22Rv1 (cell line): ENCODE data around the gene KIF3B.
A peak's percentile ranks its signal among the peaks of the same experiment; 100 is the strongest.
"Not testable (repeated sequence)": the region's sequence is repeated elsewhere in the genome, so short reads cannot be mapped to it uniquely, and the experiment has no call there.

ENCODE experiments used
- H3K27ac ChIP-seq: fragments of 450-650 bp; 2 replicates; pipeline ENCODE4 v1.5.1; 2017
- ZFX ChIP-seq: fragments of 450-650 bp; IDR thresholded peaks from 2 replicates; pipeline ENCODE4 v1.6.1; 2017; ENCODE audit warnings: antibody characterized with exemption, borderline replicate concordance
- TF ChIP-seq, protein P1 (sequence below): fragments of 450-650 bp; IDR thresholded peaks from 2 replicates; pipeline ENCODE4 v1.5.1; 2017; ENCODE audit warnings: mild to moderate bottlenecking

KIF3B gene

DNA sequence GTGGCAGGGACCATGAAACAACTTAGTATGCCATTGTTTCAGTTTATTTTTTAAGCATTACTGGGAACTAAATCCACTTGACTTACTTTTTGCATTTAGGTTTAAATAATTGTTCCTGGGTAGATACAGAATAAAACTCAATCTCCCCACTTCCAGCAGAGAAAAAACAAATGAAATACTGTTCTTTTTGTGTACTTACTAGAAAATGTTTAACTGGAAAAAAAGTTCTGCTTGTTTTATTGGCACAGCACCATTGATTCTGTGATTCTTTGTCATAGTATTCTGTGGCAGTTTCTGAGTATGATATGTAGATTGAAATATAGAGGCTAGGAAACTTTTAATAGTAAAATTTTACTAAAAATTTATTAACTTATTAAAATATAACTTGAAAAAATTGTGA is 90.9 kb downstream of the KIF3B start:
- H3K27ac ChIP-seq: peak overlapping the region; percentile 47
- TF ChIP-seq ZFX: no peak
- TF ChIP-seq, protein P1, sequence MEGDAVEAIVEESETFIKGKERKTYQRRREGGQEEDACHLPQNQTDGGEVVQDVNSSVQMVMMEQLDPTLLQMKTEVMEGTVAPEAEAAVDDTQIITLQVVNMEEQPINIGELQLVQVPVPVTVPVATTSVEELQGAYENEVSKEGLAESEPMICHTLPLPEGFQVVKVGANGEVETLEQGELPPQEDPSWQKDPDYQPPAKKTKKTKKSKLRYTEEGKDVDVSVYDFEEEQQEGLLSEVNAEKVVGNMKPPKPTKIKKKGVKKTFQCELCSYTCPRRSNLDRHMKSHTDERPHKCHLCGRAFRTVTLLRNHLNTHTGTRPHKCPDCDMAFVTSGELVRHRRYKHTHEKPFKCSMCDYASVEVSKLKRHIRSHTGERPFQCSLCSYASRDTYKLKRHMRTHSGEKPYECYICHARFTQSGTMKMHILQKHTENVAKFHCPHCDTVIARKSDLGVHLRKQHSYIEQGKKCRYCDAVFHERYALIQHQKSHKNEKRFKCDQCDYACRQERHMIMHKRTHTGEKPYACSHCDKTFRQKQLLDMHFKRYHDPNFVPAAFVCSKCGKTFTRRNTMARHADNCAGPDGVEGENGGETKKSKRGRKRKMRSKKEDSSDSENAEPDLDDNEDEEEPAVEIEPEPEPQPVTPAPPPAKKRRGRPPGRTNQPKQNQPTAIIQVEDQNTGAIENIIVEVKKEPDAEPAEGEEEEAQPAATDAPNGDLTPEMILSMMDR: no peak

DNA sequence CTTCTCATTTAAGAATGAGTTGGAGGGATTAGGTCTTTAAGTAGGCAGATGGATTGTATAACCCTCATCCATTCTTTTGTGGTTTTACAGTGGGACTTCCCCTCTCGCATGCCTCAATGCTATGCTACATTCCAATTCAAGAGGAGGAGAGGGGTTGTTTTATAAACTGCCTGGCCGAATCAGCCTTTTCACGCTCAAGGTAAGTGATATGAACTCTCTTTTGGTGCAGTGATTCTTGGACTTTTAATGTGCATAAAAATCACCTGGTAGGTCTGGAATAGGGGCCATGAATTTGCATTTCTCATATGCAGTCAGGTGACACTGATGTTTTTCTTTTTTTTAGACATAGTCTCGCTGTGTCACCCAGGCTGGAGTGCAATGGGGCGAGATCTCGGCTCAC is 91.5 kb downstream of the KIF3B start:
- peak overlapping the region; percentile 47 for H3K27ac ChIP-seq
- TF ChIP-seq, protein P1: no peak
- TF ChIP-seq ZFX: no peak

DNA sequence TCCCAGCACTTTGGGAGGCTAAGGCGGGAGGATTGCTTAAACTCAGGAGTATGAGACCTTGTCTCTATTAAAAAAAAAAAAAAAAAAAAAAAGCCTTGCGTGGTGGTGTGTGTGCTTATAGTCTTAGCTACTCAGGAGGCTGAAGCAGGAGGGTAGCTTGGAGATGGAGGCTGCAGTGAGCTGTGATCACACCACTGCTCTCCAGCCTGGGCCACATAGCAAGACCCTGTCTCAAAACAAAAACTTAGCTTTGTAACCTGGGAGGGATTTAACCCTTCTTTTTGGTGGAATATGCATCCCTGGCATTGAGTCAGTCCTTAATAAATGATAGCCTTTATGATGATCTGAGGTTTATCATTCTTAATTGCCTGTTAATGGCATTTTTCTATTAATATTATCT is 93.4 kb downstream of the KIF3B start:
- no peak for TF ChIP-seq ZFX
- TF ChIP-seq, protein P1: no peak
- peak overlapping the region; percentile 59 for H3K27ac ChIP-seq

DNA sequence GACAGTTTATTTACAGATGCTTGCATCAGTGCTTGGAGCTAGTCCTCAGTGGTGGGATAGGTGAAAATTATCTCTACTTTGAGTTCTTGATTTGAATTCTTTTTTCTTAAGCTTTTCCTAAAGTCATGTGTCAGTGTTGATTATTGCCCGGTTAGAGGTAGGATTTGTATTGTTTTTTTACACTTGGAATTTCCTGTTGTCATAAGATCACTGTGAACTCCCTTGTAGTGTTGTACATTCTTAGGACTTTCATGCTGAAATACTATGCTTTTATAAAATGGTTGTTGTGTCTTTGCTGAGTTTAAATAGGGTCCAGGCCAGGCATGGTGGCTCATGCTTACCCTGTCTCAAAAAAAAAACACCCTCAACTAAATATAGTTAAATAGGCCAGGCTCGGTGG is 101.0 kb downstream of the KIF3B start:
- H3K27ac ChIP-seq: no peak overlapping the region
- TF ChIP-seq, protein P1: no peak
- TF ChIP-seq ZFX: no peak

DNA sequence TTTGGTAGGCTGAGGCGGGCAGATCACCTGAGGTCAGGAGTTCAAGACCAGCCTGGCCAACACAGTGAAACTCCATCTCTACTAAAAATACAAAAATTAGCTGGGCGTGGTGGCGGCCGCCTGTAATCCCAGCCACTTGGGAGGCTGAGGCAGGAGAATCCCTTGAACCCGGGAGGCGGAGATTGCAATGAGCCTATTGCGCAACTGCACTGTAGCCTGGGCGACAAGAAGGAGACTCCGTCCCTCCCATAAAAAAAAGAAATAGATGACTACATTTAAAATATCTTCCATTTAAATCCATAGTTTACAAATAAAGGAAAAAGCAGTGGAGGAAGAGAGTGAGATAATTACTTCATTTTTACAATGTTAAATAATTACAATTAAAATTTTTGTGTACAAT is 102.6 kb downstream of the KIF3B start:
- H3K27ac ChIP-seq: not testable (repeated sequence)

DNA sequence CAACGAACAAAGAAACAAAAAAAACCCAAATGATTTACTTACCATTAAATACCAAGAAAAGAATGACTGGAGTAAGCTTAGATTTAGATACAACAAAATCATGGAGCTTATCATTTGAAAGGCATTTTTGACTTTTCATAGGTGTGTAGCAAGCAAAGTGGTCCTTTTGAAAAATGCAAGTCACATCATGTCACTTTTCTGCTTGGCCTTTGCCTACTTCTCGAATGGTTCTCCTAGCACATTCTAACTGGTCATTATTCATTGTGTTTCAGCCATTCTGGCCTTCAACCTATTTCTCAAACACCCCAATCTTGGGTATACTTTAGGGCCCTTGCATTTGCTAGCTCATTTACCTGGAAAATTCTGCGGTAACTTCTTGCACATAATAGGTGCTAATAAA is 103.3 kb downstream of the KIF3B start:
- TF ChIP-seq ZFX: no peak
- TF ChIP-seq, protein P1: no peak
- H3K27ac ChIP-seq: no peak overlapping the region

DNA sequence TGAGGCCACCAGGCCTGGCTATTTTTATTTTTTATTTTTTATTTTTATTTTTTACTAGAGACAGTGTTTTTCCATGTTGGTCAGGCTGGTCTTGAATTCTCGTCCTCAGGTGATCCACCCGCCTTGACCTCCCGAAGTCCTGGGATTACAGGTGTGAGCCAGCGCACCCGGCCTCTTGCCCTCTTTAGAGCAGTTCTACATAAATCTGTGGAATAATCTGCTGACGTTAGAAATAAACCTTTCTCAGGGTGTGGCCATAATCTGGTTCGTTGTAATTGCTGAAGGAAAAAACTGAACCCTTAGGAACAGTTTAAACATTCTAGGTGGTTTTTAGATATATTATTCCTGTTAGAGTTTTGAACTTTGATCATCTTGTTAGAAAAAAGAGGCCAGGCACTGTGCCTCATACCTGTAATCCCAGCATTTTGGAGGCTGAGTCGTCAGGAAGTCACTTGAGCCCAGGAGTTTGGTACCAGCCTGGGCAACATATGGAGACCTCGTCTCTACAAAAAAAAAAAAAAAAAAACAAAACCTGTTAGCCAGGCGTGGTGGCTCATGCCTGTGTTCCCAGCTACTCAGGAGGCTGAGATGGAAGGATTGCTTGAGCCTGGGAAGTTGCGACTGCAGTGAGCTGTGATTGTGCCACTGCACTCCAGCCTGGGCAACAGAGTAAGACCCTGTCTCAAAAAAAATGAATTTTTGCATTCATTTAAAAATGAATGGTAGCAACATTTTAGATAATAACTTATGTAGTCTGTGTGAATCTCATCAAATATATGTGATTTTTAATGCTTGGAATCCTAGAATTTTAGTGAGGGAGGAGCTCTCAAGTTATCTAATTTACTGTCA is 104.9 kb downstream of the KIF3B start:
- TF ChIP-seq, protein P1: no peak
- TF ChIP-seq ZFX: no peak
- H3K27ac ChIP-seq: no peak overlapping the region

DNA sequence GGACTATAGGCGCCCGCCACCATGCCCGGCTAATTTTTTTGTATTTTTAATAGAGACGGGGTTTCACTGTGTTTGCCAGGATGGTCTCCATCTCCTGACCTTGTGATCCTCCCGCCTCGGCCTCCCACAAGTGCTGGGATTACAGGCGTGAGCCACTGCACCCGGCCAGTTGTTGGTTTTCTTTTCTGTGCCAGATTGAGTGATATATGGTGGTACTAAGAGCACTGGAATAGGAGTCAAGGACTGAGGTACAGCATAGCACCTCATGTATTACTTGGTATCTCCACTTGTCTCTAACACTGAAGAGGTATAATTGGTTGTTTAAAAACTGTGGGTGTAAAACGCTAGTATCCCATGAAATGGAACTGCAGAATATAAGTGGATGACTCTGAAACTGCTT is 106.0 kb downstream of the KIF3B start:
- not testable (repeated sequence) for H3K27ac ChIP-seq
